GM12878 (cell line): ENCODE data around the gene SRPK2. TPM values are rescaled to one million over a fixed set of nuclear protein-coding genes. Genes with fewer than 3 reads are reported as not detected.
A peak's percentile ranks its signal among the peaks of the same experiment; 100 is the strongest.

Source experiments
- ATAC-seq: fragments of 200-7000 bp; cut with Tn5 transposase; 3 replicates; pipeline ENCODE4 v1.9.1; 2020; ENCODE audit warnings: mild to moderate bottlenecking, moderate library complexity
- BruUV-seq: library from RNA; stranded (reverse); fragments of 400-500 nt; replicated peaks from 2 replicates; lab custom pipeline; 2021; lab: Mats Ljungman, UMichigan
- CTCF ChIA-PET: fragments of 300-600 bp; sonication (Branson Sonifier 250); formaldehyde crosslinking; extraction: SDS; loops from one replicate; lab custom pipeline; 2021; ENCODE audit warnings: inconsistent platforms; lab: Yijun Ruan, JAX
- POLR2A ChIA-PET: fragments of 350-600 bp; formaldehyde crosslinking; extraction: SDS; loops from one replicate; lab custom pipeline; 2021; ENCODE audit warnings: inconsistent platforms; lab: Charles Lee
- RAD21 ChIA-PET: fragments of 300-600 bp; sonication (Branson Sonifier 250); formaldehyde crosslinking; loops from one replicate; lab custom pipeline; 2023; ENCODE audit warnings: antibody characterized with exemption; ENCODE audit not compliant: unreplicated experiment; lab: Charles Lee
- SMC1A ChIA-PET: fragments of 300-600 bp; sonication (Branson Sonifier 250); formaldehyde crosslinking; loops from one replicate; lab custom pipeline; 2023; ENCODE audit not compliant: unreplicated experiment, uncharacterized antibody; lab: Charles Lee
- DNase-seq: peaks from one replicate; pipeline ENCODE4 v3.0.0-alpha.2; 2011; ENCODE audit warnings: low read depth, low spot score
- FAIRE-seq: peaks from 3 replicates; lab custom pipeline; 2011; peaks lifted over from hg19 to GRCh38; lab: Jason Lieb, UNC
- H2AFZ ChIP-seq: 2 replicates; pipeline ENCODE4 v1.6.0; 2011; ENCODE audit warnings: low read depth, low read length, control low read depth; ENCODE audit not compliant: control insufficient read depth
- H3K27ac ChIP-seq: 2 replicates; pipeline ENCODE4 v1.5.1; 2011; ENCODE audit warnings: control low read depth; ENCODE audit not compliant: control insufficient read depth, insufficient read depth
- H3K27me3 ChIP-seq, 2 experiments: replicated peaks in 1 of 2; 2 replicates each; pipeline versions ENCODE4 v1.6.0 to v1.6.1; 2011; ENCODE audit warnings: low read length in 1 of 2; ENCODE audit not compliant: control insufficient read depth in 2 of 2, insufficient read depth in 2 of 2
- H3K36me3 ChIP-seq, 2 experiments: 2 replicates each; pipeline ENCODE4 v1.5.1; 2011; ENCODE audit warnings: low read length in 1 of 2; ENCODE audit not compliant: control insufficient read depth in 2 of 2, insufficient read depth in 2 of 2
- H3K4me1 ChIP-seq: 2 replicates; pipeline ENCODE4 v1.6.1; 2011; ENCODE audit warnings: mild to moderate bottlenecking, low read length, moderate library complexity, mixed read lengths; ENCODE audit not compliant: control insufficient read depth, insufficient read depth
- H3K4me2 ChIP-seq: 2 replicates; pipeline ENCODE4 v1.6.0; 2011; ENCODE audit warnings: control low read depth; ENCODE audit not compliant: control insufficient read depth, insufficient read depth
- H3K4me3 ChIP-seq: fragments of 200-600 bp; sonication (generic); 2 replicates; pipeline ENCODE4 v1.5.1; 2016
- H3K79me2 ChIP-seq: 2 replicates; pipeline ENCODE4 v1.6.0; 2011; ENCODE audit warnings: low read length; ENCODE audit not compliant: control insufficient read depth, insufficient read depth
- H3K9ac ChIP-seq: 2 replicates; pipeline ENCODE4 v1.8.0; 2011; ENCODE audit warnings: low read length, control low read depth, mixed read lengths; ENCODE audit not compliant: control insufficient read depth, insufficient read depth
- H3K9me3 ChIP-seq: replicated peaks from 3 replicates; pipeline ENCODE4 v1.5.1; 2011; ENCODE audit warnings: mild to moderate bottlenecking, low read length; ENCODE audit not compliant: control insufficient read depth, insufficient read depth
- H4K20me1 ChIP-seq: 2 replicates; pipeline ENCODE4 v1.6.0; 2011; ENCODE audit not compliant: control insufficient read depth, insufficient read depth
- CEBPB ChIP-seq, 2 experiments: fragments of 150-350 bp in 1 of 2; IDR thresholded peaks; 2 replicates each; pipeline ENCODE4 v1.6.1; 2012 to 2014; ENCODE audit warnings: low read depth in 2 of 2, low read length in 2 of 2, borderline replicate concordance in 1 of 2, inconsistent platforms in 1 of 2
- HDAC2 ChIP-seq: fragments of 200-600 bp; sonication (generic); IDR thresholded peaks from 2 replicates; pipeline ENCODE4 v1.6.1; 2017
- PAX5 ChIP-seq: IDR thresholded peaks from 2 replicates; pipeline ENCODE4 v1.6.1; 2011; ENCODE audit warnings: low read depth, low read length, borderline replicate concordance
- RB1 ChIP-seq: fragments of 450-650 bp; formaldehyde crosslinking; IDR thresholded peaks from 2 replicates; pipeline ENCODE4 v1.6.1; 2017; ENCODE audit warnings: mild to moderate bottlenecking, borderline replicate concordance
- SPI1 ChIP-seq: IDR thresholded peaks from 2 replicates; pipeline ENCODE4 v1.6.1; 2011; ENCODE audit warnings: low read depth, mild to moderate bottlenecking, low read length, moderate library complexity, borderline replicate concordance; ENCODE audit not compliant: insufficient read depth
- SREBF1 ChIP-seq: IDR thresholded peaks from 2 replicates; pipeline ENCODE4 v1.6.1; 2012; ENCODE audit warnings: mild to moderate bottlenecking, low read length
- ZNF24 ChIP-seq: fragments of 450-650 bp; IDR thresholded peaks from 2 replicates; pipeline ENCODE4 v1.6.1; 2017; ENCODE audit warnings: antibody characterized with exemption, mild to moderate bottlenecking
- ZNF622 ChIP-seq: fragments of 450-650 bp; IDR thresholded peaks from 2 replicates; pipeline ENCODE4 v1.6.1; 2017; ENCODE audit warnings: mild to moderate bottlenecking, inconsistent platforms
- WGBS: methylation state at CpG from one replicate; pipeline ENCODE4 v1.1.6; 2016; ENCODE audit warnings: low lambda C conversion rate; ENCODE audit not compliant: insufficient replicate concordance, insufficient coverage; ENCODE audit errors: missing lambda C conversion rate; 5-methylcytosine and 5-hydroxymethylcytosine counted together
- in situ Hi-C: fragments of 300-500 bp; cut with MboI; formaldehyde crosslinking; loops from 9 replicates; pipeline ENCODE4 v1.14.3; 2018; ENCODE audit warnings: mixed read lengths
- intact Hi-C: fragments of 100-400 bp; cut with micrococcal nuclease; formaldehyde crosslinking; loops from one replicate; pipeline ENCODE4 v1.14.2; 2022; ENCODE audit not compliant: unreplicated experiment
- polyA plus RNA-seq, 11 experiments: library from polyadenylated mRNA; depleted of rRNA in 4 of 11; unstranded in 6 of 11; stranded (reverse) in 5 of 11; fragments of >200 nt; fragmentation: Nextera tagmentation in 4 of 11; fragmentation: Illumina TruSeq in 1 of 11; extraction: Ambion mirVana in 4 of 11; extraction: Trizol in 1 of 11; gene quantifications; 1 replicate in 1 of 11; 2 replicates in 10 of 11; pipeline versions ENCODE4 v1.2.1 to v1.2.3, GENCODE V29; 2011 to 2016; ENCODE audit warnings: inconsistent platforms in 2 of 11, missing spikeins in 2 of 11, low read depth in 1 of 11
- total RNA-seq, 4 experiments: library from RNA; depleted of rRNA in 3 of 4; stranded (reverse); fragments of >200 nt in 3 of 4; fragmentation: Illumina TruSeq in 1 of 4; extraction: Trizol in 1 of 4; gene quantifications; 2 replicates each; pipeline versions ENCODE4 v1.2.1 to v1.2.3, GENCODE V29; 2013 to 2021

SRPK2 gene
- total and polyA plus RNA-seq, 10 of the 15 experiments (the other 5 are each of a cell fraction or from before 2014, with no cell fraction given): 13.2 to 32.8 (median 24.5) TPM

DNA sequence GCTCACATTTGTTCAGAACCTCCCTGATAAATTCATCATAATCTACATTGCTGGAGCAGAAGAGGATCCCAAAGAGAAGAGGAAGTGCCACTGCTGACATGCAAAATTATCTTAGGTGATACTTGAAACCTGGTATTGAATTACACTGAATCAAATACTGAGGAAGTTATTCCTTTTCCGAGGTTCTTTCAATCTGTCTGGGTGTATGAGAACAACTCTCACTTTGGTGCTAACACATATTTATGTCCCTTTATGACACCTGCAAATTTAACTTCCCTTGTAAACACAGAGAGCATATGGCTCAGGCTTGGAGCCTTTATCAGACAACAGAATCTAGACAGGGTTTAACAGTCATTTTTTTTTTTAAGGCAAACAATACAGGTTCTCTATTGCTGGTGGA lies 131.4 kb downstream of the SRPK2 start:
- FAIRE-seq: no peak
- ChIA-PET RAD21 (no interaction called here), CTCF (no interaction called here), SMC1A (interaction anchor here (0.6 to 3.6 kb wide), 3 partner anchors 10 to 70 kb away, joined by 3 to 17 read pairs (median 3); no protein-coding TSS in a partner anchor), POLR2A (interaction anchor here (0.9 kb wide), 1 partner anchor 18 kb away, joined by 4 read pairs; no protein-coding TSS in a partner anchor)
- Histone ChIP-seq H3K4me3 (no peak overlapping the region), H3K79me2 (no peaks in the 10 kb centered on the region; the same call in 1 of the 2 replicates), H3K9ac (no peak overlapping the region), H4K20me1 (no peaks in the 10 kb centered on the region), H3K9me3 (no peaks in the 10 kb centered on the region), H3K36me3 (no peaks in the 10 kb centered on the region), H3K27ac (no peak overlapping the region), H3K4me1 (no peaks in the 10 kb centered on the region; the same call in 1 of the 2 replicates), H2AFZ (no peak overlapping the region), H3K4me2 (no peak overlapping the region), H3K27me3 (no peaks in the 10 kb centered on the region)
- DNase-seq: no peak
- no TSS peak for BruUV-seq
- TF ChIP-seq SPI1: peak; percentile 79
- no peak for TF ChIP-seq ZNF622
- WGBS: 0% methylated on average over 1 of the region's 1 CpG
- intact Hi-C loops: no loop called here
- in situ Hi-C loops: no loop called here
- ATAC-seq: peak; percentile 51

DNA sequence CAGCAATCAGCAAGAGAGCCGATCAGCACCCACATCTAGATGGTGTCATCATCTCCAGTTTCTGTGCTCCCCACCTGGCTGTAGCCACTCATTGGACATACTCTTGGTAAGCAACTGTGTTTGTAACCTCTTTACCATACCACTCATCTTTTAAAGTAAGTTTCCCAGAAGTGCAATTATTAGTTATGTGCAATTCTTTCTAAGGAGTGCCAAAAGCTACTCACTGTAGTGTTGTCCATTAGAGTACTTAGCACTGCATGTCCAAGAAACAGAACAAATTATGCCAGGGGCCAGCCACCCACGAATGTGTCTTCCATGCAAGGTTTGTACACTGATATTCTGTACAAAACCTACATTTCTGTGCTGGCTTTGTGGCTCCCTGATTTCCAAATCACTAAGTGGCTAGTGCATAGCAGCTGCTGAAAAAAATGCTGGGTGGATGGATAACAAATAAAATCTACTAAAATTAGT lies 131.9 kb downstream of the SRPK2 start:
- ChIA-PET SMC1A (interaction anchor here (0.6 to 3.6 kb wide), 3 partner anchors 11 to 116 kb away, joined by 3 to 17 read pairs (median 5); no protein-coding TSS in a partner anchor), RAD21 (no interaction called here), POLR2A (no interaction called here), CTCF (no interaction called here)
- 98% methylated on average over 2 of the region's 2 CpGs for WGBS
- BruUV-seq: no TSS peak
- intact Hi-C loops (no loop called here), in situ Hi-C loops (no loop called here)
- no peaks in the 10 kb centered on the region for H4K20me1 ChIP-seq
- no peaks in the 10 kb centered on the region for H3K36me3 ChIP-seq
- H3K4me2 ChIP-seq: no peak overlapping the region
- no peaks in the 10 kb centered on the region; the same call in 1 of the 2 replicates for H3K4me1 ChIP-seq
- no peak for FAIRE-seq
- H3K4me3 ChIP-seq: no peak overlapping the region
- peak; percentile 43 for ATAC-seq
- TF ChIP-seq ZNF24: no peak
- TF ChIP-seq RB1: no peak
- no peak for TF ChIP-seq CEBPB (IDR thresholded peaks at IDR 0.05; ENCODE audit: borderline replicate concordance in 1 of 2, low read depth in 2 of 2, low read length in 2 of 2)
- TF ChIP-seq PAX5: no peak
- no peak for TF ChIP-seq HDAC2
- no peak for TF ChIP-seq SREBF1
- H3K9me3 ChIP-seq: no peaks in the 10 kb centered on the region
- no peak for DNase-seq
- H3K9ac ChIP-seq: no peak overlapping the region
- H3K79me2 ChIP-seq: no peaks in the 10 kb centered on the region; the same call in 1 of the 2 replicates
- H3K27me3 ChIP-seq: no peaks in the 10 kb centered on the region
- no peak overlapping the region for H3K27ac ChIP-seq
- no peak overlapping the region for H2AFZ ChIP-seq
